Adrenal gland (tissue), 5 donors: ENCODE data around the gene SLC2A4.

Source experiments
- POLR2A ChIP-seq, 2 donors: fragments of 450-650 bp; IDR thresholded peaks; one replicate each; pipeline ENCODE4 v1.6.1; 2017; ENCODE audit warnings: antibody characterized with exemption in 2 of 2, mild to moderate bottlenecking in 2 of 2, moderate library complexity in 1 of 2
- TF ChIP-seq, protein P1 (sequence below), 6 experiments: fragments of 450-650 bp in 4 of 6; fragments of 200-600 bp in 2 of 6; sonication (generic) in 1 of 6; IDR thresholded peaks; 1 replicate in 5 of 6; 2 replicates in 1 of 6; pipeline versions ENCODE4 v1.5.1 to v1.8.0; 2016 to 2021; ENCODE audit warnings: antibody characterized with exemption in 6 of 6, mild to moderate bottlenecking in 2 of 6, moderate library complexity in 1 of 6
- donor health status: DM: no; HTN: no; CAD: no.

DNA sequence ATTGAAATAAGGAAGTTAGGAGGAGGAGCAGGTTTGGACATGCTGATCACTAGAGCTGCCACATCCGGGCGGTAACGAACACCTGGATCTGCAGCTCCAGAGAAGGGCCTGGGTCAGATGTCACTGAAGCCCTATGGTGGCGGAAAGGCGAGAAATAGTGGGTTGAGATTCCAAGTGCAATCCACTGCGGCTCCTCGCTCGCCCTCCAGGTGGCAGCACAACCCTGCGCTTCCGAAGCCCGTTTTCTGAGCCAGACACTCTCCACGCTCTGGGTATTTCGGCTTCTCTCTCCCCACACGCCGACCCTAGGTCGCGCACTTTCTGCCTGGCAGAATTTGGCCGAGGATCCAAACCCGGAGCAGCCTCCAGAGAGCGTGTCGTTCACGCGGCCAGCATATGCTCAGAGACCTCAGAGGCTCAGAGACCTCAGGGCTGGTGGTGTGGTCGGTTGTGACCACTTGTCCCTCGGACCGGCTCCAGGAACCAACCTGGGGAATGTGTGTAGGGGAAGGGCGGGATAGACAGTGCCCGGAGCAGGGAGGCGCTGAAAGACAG lies 922 bp upstream of the SLC2A4 start:
- TF ChIP-seq, protein P1, sequence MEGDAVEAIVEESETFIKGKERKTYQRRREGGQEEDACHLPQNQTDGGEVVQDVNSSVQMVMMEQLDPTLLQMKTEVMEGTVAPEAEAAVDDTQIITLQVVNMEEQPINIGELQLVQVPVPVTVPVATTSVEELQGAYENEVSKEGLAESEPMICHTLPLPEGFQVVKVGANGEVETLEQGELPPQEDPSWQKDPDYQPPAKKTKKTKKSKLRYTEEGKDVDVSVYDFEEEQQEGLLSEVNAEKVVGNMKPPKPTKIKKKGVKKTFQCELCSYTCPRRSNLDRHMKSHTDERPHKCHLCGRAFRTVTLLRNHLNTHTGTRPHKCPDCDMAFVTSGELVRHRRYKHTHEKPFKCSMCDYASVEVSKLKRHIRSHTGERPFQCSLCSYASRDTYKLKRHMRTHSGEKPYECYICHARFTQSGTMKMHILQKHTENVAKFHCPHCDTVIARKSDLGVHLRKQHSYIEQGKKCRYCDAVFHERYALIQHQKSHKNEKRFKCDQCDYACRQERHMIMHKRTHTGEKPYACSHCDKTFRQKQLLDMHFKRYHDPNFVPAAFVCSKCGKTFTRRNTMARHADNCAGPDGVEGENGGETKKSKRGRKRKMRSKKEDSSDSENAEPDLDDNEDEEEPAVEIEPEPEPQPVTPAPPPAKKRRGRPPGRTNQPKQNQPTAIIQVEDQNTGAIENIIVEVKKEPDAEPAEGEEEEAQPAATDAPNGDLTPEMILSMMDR (IDR thresholded peaks at IDR 0.05) = peak; percentile 85 to 99 (median 96)
- TF ChIP-seq POLR2A (IDR thresholded peaks at IDR 0.05) = peak in 1 of 2 donors; percentile 9
